K562 (cell line): ENCODE measurements around the gene CDH1. TPM values are rescaled to one million over a fixed set of nuclear protein-coding genes. Genes with fewer than 3 reads are reported as not detected.

ENCODE experiments used
- ATAC-seq: fragments of 200-7000 bp; cut with Tn5 transposase; 3 replicates; pipeline ENCODE4 v1.9.1; 2020; ENCODE audit warnings: moderate library complexity
- BruUV-seq: library from RNA; stranded (reverse); fragments of 400-500 nt; replicated peaks from 2 replicates; lab custom pipeline; 2021; lab: Mats Ljungman, UMichigan
- CTCF ChIA-PET: fragments of 300-600 bp; formaldehyde crosslinking; extraction: SDS; loops from one replicate; lab custom pipeline; 2021; ENCODE audit warnings: low intra/inter-chr PET ratio; lab: Yijun Ruan, JAX
- POLR2A ChIA-PET: fragments of 300-600, 350-650 bp; sonication (Branson Sonifier 250); formaldehyde crosslinking; extraction: SDS; loops from one replicate; lab custom pipeline; 2021; ENCODE audit warnings: antibody characterized with exemption, inconsistent platforms; lab: Yijun Ruan, JAX
- DNase-seq, 4 experiments: peaks; one replicate each; pipeline versions ENCODE4 v3.0.0 to v3.0.0-alpha.2; 2011 to 2018; ENCODE audit warnings: low spot score in 3 of 4, mixed read lengths in 3 of 4; ENCODE audit errors: extremely low read depth in 1 of 4
- FAIRE-seq: peaks from 2 replicates; lab custom pipeline; 2011; peaks lifted over from hg19 to GRCh38; lab: Jason Lieb, UNC
- H2AFZ ChIP-seq: 2 replicates; pipeline ENCODE4 v1.6.0; 2011; ENCODE audit warnings: low read depth, low read length, control low read depth, inconsistent platforms
- H3K27ac ChIP-seq: fragments of 200-600 bp; 3 replicates; pipeline ENCODE4 v1.8.0; 2011; ENCODE audit warnings: low read depth, mild to moderate bottlenecking, control low read depth, inconsistent platforms, low read length, moderate library complexity, mixed read lengths; ENCODE audit errors: extremely low read depth
- H3K27me3 ChIP-seq, 2 experiments: fragments of 300-600 bp in 1 of 2; 2 replicates in 1 of 2; 3 replicates in 1 of 2; pipeline versions ENCODE4 v1.6.0 to v1.8.0; 2011; ENCODE audit warnings: inconsistent platforms in 2 of 2, low read length in 2 of 2, mild to moderate bottlenecking in 1 of 2, mixed read lengths in 1 of 2, moderate library complexity in 1 of 2; ENCODE audit not compliant: control insufficient read depth in 2 of 2, insufficient read depth in 2 of 2
- H3K36me3 ChIP-seq: fragments of 300-600 bp; 3 replicates; pipeline ENCODE4 v1.8.0; 2011; ENCODE audit warnings: mild to moderate bottlenecking, low read length, inconsistent platforms; ENCODE audit not compliant: control insufficient read depth, insufficient read depth
- H3K4me1 ChIP-seq, 2 experiments: fragments of 200-600 bp in 1 of 2; replicated peaks in 1 of 2; 2 replicates in 1 of 2; 3 replicates in 1 of 2; pipeline versions ENCODE4 v1.5.1 to v1.8.0; 2011; ENCODE audit warnings: inconsistent platforms in 2 of 2, low read length in 2 of 2, mild to moderate bottlenecking in 1 of 2, mixed read lengths in 1 of 2, moderate library complexity in 1 of 2; ENCODE audit not compliant: control insufficient read depth in 2 of 2, insufficient read depth in 2 of 2
- H3K4me2 ChIP-seq: 2 replicates; pipeline ENCODE4 v1.6.1; 2011; ENCODE audit warnings: low read length, control low read depth, inconsistent platforms, mixed read lengths; ENCODE audit not compliant: insufficient read depth
- H3K4me3 ChIP-seq: fragments of 200-600 bp; sonication (generic), shearing (Covaris generic); 2 replicates; pipeline ENCODE4 v1.5.1; 2016; ENCODE audit warnings: control low read depth, inconsistent platforms
- H3K79me2 ChIP-seq: fragments of 200-600 bp; 3 replicates; pipeline ENCODE4 v1.8.0; 2011; ENCODE audit warnings: low read length, inconsistent platforms; ENCODE audit not compliant: control insufficient read depth, insufficient read depth
- H3K9ac ChIP-seq, 2 experiments: 2 replicates each; pipeline versions ENCODE4 v1.6.0 to v1.6.1; 2011; ENCODE audit warnings: low read depth in 2 of 2, low read length in 2 of 2, control low read depth in 1 of 2, inconsistent platforms in 1 of 2, mild to moderate bottlenecking in 1 of 2, mixed read lengths in 1 of 2; ENCODE audit not compliant: insufficient read depth in 1 of 2
- H3K9me1 ChIP-seq: one replicate; pipeline ENCODE4 v1.6.0; 2011; ENCODE audit warnings: inconsistent platforms, mild to moderate bottlenecking, low read length, moderate library complexity; ENCODE audit not compliant: control insufficient read depth, insufficient read depth
- H3K9me3 ChIP-seq: replicated peaks from 2 replicates; pipeline ENCODE4 v1.5.1; 2011; ENCODE audit warnings: low read depth, low read length, inconsistent platforms; ENCODE audit not compliant: control insufficient read depth, insufficient read depth
- H4K20me1 ChIP-seq: replicated peaks from 2 replicates; pipeline ENCODE4 v1.6.1; 2011; ENCODE audit warnings: low read length, inconsistent platforms, mixed read lengths; ENCODE audit not compliant: control insufficient read depth, insufficient read depth
- CREB3 ChIP-seq: fragments of 450-650 bp; conservative IDR thresholded peaks from 2 replicates; pipeline ENCODE4 v1.6.1; 2016; ENCODE audit warnings: missing genetic modification characterization, low read depth, mild to moderate bottlenecking, missing compliant biosample characterization, moderate library complexity
- E2F8 ChIP-seq: fragments of 450-650 bp; IDR thresholded peaks from 2 replicates; pipeline ENCODE4 v1.7.1; 2018; ENCODE audit warnings: mild to moderate bottlenecking, low read depth; ENCODE audit not compliant: partially characterized antibody
- MAFK ChIP-seq: IDR thresholded peaks from 2 replicates; pipeline ENCODE4 v1.6.1; 2011; ENCODE audit warnings: low read length, improper control_type of control experiment
- NRF1 ChIP-seq, 2 experiments: fragments of 450-650 bp; IDR thresholded peaks in 1 of 2; conservative IDR thresholded peaks in 1 of 2; 2 replicates each; pipeline ENCODE4 v1.6.1; 2014; ENCODE audit warnings: mild to moderate bottlenecking in 2 of 2
- PTBP1 ChIP-seq: fragments of 200-400 bp; formaldehyde crosslinking; IDR thresholded peaks from 2 replicates; pipeline ENCODE4 v1.6.1; 2017; ENCODE audit warnings: low read depth, low read length
- SIN3A ChIP-seq, 2 experiments: fragments of 150-350 bp in 1 of 2; IDR thresholded peaks; 2 replicates each; pipeline ENCODE4 v1.6.1; 2011 to 2016; ENCODE audit warnings: borderline replicate concordance in 2 of 2, low read depth in 2 of 2, low read length in 2 of 2, mild to moderate bottlenecking in 2 of 2, moderate library complexity in 2 of 2; ENCODE audit not compliant: control insufficient read depth in 1 of 2
- SP1 ChIP-seq: sonication (generic); formaldehyde crosslinking; IDR thresholded peaks from 2 replicates; pipeline ENCODE4 v1.8.1; 2022; ENCODE audit warnings: mild to moderate bottlenecking, missing genetic modification reagents
- TCF7L2 ChIP-seq: fragments of 150-350 bp; IDR thresholded peaks from 2 replicates; pipeline ENCODE4 v1.6.1; 2016; ENCODE audit warnings: low read depth, mild to moderate bottlenecking, low read length, moderate library complexity
- ZNF407 ChIP-seq: fragments of 450-650 bp; IDR thresholded peaks from 2 replicates; pipeline ENCODE4 v1.6.1; 2016; ENCODE audit warnings: low read depth
- WGBS: fragments of 100-300 bp; shearing (Covaris generic); methylation state at CpG from one replicate; pipeline ENCODE4 v1.1.6; 2016; ENCODE audit warnings: low coverage, mixed read lengths; ENCODE audit not compliant: insufficient coverage; ENCODE audit errors: missing lambda C conversion rate; 5-methylcytosine and 5-hydroxymethylcytosine counted together
- in situ Hi-C: fragments of 300-500 bp; cut with MboI; formaldehyde crosslinking; loops from 4 replicates; pipeline ENCODE4 v1.15.0; 2018; ENCODE audit warnings: inconsistent platforms, mixed read lengths
- intact Hi-C: fragments of 100-400 bp; cut with micrococcal nuclease; formaldehyde crosslinking; loops from 2 replicates; pipeline ENCODE4 v1.14.2; 2022
- polyA plus RNA-seq, 8 experiments: library from polyadenylated mRNA; depleted of rRNA in 4 of 8; stranded (reverse) in 5 of 8; unstranded in 3 of 8; fragments of >200 nt; fragmentation: Nextera tagmentation in 2 of 8; fragmentation: Illumina TruSeq in 1 of 8; extraction: Ambion mirVana in 2 of 8; extraction: Trizol in 1 of 8; gene quantifications; 2 replicates each; pipeline versions ENCODE4 v1.2.1 to v1.2.3, GENCODE V29; 2011 to 2014; ENCODE audit warnings: inconsistent platforms in 1 of 8, missing spikeins in 1 of 8
- total RNA-seq, 7 experiments: library from RNA; depleted of rRNA in 6 of 7; stranded (reverse); fragments of >200 nt in 6 of 7; fragmentation: Illumina TruSeq in 2 of 7; extraction: Trizol in 2 of 7; gene quantifications; 2 replicates each; pipeline versions ENCODE4 v1.2.1 to v1.2.3, GENCODE V29; 2011 to 2021; ENCODE audit warnings: low replicate concordance in 1 of 7

Gene CDH1
- total and polyA plus RNA-seq, 9 of the 15 experiments (the other 6 are each of a cell fraction or from before 2014, with no cell fraction given): 0.01 to 0.69 TPM; not detected in 7

DNA sequence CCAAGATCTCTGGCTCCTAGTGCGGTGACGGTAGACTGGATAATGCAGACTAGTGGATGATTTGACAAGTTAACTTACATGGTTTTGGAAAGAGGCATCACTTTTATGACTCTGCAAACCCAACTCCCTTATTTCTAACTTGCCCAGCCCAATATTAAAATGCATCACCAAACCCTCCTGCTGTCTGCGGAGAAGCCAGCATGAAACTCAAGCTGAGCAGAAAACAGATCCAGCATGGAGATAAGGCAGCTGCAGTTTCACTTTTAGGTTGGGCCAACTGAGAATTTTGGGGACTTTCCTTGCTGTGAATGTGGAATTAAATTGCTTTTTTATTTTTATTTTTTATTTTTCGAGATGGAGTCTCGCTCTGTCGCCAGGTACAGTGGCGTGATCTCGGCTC is 27.8 kb downstream of the CDH1 start:
- POLR2A ChIA-PET: interaction anchor here (0.5 to 1.7 kb wide), 5 partner anchors 7 to 32 kb away, joined by 3 to 7 read pairs (median 4); no protein-coding TSS in a partner anchor
- no peaks in the 10 kb centered on the region for H3K27me3 ChIP-seq
- ATAC-seq: peak; percentile 59
- H3K79me2 ChIP-seq: no peaks in the 10 kb centered on the region
- intact Hi-C loops (no loop called here), in situ Hi-C loops (no loop called here)
- WGBS: 52% methylated on average over 8 of the region's 8 CpGs
- peak; percentile 48 for FAIRE-seq
- H3K4me1 ChIP-seq: peaks cover 5 to 22% of the 10 kb centered on the region in 2 experiments
- H2AFZ ChIP-seq: no peak overlapping the region
- H4K20me1 ChIP-seq: no peaks in the 10 kb centered on the region
- peak overlapping the region in 1 of 2 experiments; percentile 33; a peak in 1 of 4 replicates for H3K9ac ChIP-seq
- peak overlapping the region; percentile 39; the same call in 1 of the 2 replicates for H3K4me2 ChIP-seq
- no peaks in the 10 kb centered on the region for H3K36me3 ChIP-seq
- H3K4me3 ChIP-seq: no peak overlapping the region
- peak in 2 of 4 experiments; percentile 32 to 43 for DNase-seq
- H3K9me1 ChIP-seq: no peaks in the 10 kb centered on the region
- H3K27ac ChIP-seq: no peak overlapping the region
- H3K9me3 ChIP-seq: no peaks in the 10 kb centered on the region
- no TSS peak for BruUV-seq
- CTCF ChIA-PET: no interaction called here
- TF ChIP-seq CREB3 (tag): no peak
- TF ChIP-seq NRF1 (conservative IDR thresholded peaks at IDR 0.05 in 1 of 2, IDR thresholded peaks at IDR 0.05 in 1 of 2): 0 out of 4 replicates have a peak, but pooled peaks have one; percentile 14 to 19
- TF ChIP-seq PTBP1: no peak
- TF ChIP-seq E2F8: no peak
- no peak for TF ChIP-seq ZNF407
- TF ChIP-seq SP1 (CRISPR knock-in tag): no peak
- TF ChIP-seq SIN3A (IDR thresholded peaks at IDR 0.05; ENCODE audit: borderline replicate concordance in 2 of 2, control insufficient read depth in 1 of 2, low read depth in 2 of 2, low read length in 2 of 2): no peak
- no peak for TF ChIP-seq MAFK
- TF ChIP-seq TCF7L2: no peak
